Pons (tissue), 1 donor: ENCODE measurements around the gene POC1A.

Source experiments
- DNase-seq: peaks from one replicate; pipeline ENCODE4 v3.0.0-alpha.2; 2016; ENCODE audit warnings: low spot score

The POC1A gene

GRCh38 chr3:52126500-52126899, 27.7 kb downstream of the POC1A start:
- DNase-seq = no peak

GRCh38 chr3:52126036-52126435, 28.2 kb downstream of the POC1A start:
- no peak for DNase-seq

DNA sequence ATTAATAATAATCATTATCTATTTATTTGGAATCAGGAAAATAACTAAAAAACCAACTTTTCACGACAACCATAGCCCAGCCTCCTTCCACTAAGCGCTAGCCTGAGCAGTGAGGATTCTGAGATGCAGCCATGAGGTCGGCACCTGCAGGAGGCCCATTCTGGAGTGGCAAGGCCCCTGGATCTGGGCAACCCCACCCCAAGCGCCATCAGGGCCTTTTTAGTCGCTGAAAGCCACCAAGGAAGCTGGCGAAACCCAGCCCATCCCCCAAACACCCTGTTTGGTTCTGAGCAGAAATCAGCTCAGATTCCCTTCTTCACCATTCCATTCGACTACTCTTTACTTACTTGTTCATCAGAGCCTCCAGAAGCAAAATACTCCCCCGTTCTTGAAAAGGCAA, 29.5 kb downstream of the POC1A start:
- DNase-seq = no peak

GRCh38 chr3:52124126-52124525, 30.1 kb downstream of the POC1A start:
- no peak for DNase-seq

DNA sequence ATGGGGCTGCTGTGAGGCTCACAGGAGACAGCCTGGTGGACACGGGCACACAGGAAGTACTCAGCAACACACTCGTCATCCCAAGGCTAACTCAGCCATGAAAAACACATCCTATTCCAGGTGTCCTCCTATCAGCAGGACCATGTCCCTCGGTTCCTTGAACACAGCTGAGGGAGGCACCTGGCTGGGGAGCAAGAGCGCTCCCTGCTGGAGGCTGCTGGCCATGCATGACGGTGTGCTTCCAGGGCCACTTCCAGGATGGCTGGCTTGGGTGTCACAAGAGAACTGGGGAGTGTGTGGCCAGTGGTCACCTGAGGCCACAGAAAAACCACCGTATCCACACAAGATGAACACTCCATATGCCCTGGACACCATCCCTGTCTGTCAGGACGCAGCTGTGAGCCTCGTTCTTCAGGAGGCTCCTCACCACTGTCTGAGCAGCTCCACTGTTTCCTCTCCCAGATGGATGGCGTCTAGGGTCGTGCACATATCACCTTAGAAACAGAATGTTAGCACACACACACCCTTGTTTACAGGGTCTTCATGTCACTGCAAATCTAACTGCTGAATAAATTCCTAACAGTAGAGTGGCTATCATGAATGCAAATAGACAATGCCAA, 31.0 kb downstream of the POC1A start:
- DNase-seq = peak; percentile 85

DNA sequence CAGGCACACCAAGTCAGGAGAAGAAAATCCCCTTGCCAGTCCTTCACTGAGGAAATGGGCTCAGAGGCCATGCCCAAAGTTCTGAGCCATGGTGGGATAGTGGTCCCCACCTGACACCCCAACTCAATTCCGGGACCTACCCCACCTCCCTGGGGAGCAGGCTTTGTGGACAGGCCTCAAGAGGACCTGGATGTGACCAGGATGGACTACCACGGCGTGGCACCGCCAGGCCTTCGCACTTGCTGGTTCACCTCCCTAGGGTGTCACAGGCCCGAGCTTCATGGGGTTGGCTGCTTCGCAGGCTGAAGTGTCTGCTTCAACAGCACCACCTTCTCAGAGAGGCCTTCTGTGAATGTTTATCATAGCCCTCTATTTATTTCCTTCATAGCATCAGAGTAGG, 31.7 kb downstream of the POC1A start:
- DNase-seq = no peak

- peak; percentile 75 for DNase-seq
Measured at GRCh38 chr3:52121813-52122212, 32.4 kb downstream of the POC1A start.

- DNase-seq = peak; percentile 70
Measured at GRCh38 chr3:52121464-52121805, 32.8 kb downstream of the POC1A start.

DNA sequence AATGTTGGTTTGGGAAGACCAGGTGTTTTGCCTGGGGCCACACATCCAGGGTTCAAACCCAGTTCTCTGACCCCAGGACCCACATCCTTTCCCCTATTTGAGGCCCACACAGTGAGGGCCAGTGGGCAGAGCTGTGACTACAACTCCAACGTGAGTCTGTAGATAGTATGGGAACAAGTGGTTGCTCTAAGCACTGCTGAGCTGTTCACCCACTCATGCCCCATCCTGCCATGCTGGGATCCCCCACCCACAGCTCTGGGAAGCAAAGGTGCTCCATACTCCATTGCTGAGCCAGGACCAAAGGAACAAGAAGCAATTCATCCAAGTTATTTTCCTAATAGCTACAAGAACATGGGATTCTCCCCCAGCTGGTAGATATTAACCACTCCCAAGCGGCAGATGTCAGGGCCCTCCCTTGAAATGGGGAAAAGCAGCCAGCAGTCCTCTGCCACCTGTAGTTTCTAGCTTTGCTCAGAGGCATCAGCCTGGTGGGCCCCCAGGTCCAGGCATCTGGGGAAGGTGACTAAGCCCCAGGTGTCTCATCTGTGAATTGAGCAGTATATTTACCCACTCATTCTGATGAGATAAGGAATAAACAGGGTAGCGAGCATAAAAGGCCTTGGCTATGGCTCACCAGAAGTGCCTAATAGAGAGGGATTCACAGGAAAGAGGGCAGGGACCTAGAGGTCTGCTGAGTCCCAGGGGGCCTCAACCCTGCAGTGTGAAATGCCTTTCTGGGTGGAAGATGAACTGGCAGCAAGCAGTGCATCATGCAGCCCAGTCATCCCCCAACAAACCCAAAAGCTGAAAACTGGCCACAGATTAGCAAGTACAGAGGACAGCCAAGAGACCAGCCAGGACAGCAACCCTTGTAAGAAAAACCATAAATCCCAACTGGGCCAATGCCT, 33.4 kb downstream of the POC1A start:
- DNase-seq = no peak

- DNase-seq = no peak
Measured at GRCh38 chr3:52119826-52120225, 34.4 kb downstream of the POC1A start.

GRCh38 chr3:52119099-52119498, 35.1 kb downstream of the POC1A start:
- no peak for DNase-seq

- peak; percentile 90 for DNase-seq
Measured at GRCh38 chr3:52118156-52118875, 35.9 kb downstream of the POC1A start.

DNA sequence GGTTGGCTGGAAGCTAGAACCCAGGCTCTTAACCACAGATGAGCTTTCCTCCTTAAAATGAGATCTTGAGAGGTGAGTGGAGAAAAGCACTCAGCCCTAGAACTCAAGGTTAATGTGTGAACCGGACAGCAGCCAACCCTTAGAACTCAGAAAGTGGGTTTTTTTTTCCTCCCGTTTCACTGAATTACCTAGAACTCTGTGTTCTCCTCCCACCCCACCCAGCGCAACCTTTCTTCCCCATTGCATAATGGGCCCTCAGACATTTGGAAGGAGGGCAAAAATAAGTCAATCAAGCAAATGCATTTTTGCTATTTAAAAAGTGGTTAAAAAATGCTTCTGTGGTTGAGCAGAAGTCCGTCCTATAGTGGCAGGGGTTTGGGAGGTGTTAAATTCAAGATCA, 36.7 kb downstream of the POC1A start:
- DNase-seq = no peak

DNA sequence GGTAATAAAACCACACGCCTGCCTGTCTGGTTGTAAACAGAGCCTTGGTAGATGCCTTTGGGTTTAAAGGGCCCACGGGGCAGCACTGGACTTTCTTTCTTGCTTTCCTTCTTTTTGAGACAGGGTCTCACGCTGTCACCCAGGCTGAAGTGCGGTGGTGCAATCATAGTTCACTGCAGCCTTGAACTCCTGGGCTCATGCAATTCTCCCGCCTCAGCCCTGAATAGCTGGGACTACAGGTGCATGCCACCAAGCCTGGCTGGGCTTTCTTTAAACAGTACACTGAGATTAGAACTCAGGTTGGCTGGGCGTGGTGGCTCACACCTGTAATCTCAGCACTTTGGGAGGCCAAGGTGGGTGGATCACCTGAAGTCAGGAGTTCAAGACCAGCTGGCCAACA, 42.2 kb downstream of the POC1A start:
- DNase-seq = no peak

- no peak for DNase-seq
Measured at GRCh38 chr3:52110502-52110901, 43.7 kb downstream of the POC1A start.

DNA sequence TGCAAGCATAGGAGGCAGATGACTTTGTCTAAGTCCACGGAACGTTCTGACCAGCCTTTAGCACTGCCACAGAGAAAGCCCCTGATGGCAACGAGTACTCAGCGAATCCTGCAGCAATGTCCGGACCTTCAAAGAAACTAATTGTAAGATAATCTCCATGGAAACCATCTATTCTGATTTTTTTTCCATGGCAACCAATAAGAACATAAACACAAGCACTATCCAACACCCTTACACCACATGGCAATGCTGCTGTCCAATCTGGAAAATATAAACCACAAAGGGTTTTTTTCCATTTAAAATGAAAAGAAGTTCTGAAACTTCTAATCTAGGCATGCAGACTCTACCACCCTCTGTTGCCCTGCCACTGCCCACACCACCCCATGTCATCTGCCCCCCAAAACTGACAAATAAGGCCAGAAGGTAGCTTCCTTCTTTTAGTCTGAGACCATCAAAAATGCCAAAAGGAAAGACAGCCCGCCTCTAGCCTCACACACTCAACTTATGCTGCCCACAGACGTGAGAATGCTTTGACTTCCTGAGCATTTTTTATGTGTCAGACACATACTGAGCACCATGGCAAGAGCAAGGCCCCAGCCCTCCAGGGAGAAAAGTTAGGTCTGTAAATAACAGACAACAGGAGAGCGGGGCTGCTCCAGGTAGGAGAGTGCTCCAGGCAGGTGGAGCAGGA, 44.5 kb downstream of the POC1A start:
- no peak for DNase-seq

DNA sequence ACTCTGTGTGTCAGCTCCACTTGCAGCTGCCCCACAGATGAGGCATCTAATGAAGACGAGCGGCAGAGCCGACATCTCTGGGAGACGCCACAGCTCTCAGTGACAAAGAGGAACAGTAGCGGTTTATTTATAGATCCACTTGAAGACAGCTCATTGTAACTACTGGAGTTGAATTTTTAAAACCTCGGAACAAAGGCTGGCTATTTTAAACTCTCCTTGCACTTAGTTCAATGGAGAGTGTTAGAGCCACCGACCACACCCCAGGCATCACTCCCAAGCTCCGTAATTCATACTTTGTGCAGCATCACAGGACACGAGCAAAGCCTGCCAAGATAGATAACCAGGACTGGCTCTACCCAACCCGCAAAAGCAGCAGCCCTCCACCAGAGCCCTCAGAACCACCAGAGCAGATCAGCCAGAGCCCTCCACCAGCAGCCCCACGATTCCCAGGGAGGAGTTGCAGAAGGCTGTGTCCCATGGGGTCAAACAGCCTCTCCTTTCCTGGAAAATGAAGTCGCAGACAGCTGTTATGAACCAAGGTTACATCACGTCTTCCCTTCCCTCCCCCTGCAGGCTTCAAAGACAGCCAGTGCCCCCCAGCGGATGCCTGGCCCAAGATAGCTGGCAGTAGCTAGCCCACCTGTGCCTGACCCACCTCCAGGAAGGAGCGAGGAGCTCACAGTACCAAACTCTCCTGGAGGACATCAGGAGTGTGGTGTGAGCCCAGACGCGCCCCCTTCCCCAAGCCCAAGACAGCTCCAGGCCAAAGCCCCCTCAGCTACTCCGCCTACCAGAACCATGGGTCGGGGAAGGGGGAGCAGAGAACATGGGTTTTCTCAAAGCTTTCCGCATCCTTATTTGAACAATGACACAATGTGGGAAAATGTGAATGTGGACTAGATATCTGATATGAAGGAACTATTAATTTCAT, 45.7 kb downstream of the POC1A start:
- peak; percentile 91 for DNase-seq

DNA sequence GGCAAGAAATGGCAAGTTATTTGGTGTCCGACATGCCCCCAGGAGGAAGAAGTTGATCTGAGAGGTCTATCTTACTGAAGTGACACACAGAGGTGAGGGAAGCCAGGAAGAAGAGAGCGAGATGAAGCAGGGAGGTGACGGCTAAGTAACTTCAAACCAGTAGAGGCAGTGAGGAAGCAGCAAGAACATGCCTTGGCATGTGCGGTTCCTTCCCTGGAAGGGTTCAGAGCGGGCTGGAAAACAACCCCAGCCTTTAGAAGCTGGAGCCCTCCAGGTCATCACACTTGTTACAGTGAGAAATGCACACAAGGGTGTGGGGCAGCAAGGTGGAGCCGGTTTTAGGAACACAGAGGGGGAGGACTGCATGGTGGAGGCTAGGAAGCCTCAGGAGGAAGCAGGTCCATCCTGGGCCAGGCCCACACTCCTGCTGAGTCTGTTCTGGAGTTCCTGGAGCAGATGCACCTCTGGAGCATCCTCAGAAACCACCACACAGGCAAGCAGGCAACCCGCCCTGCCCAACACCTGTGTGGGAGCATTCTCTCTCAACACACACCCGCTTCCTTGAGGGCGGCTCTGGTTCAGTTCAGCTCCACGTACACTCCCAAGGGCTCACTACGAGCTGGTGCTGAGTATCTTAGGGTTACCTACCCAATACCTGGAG, 47.1 kb downstream of the POC1A start:
- DNase-seq = no peak

GRCh38 chr3:52104684-52105640, 49.3 kb downstream of the POC1A start:
- DNase-seq = no peak

GRCh38 chr3:52102934-52103333, 51.3 kb downstream of the POC1A start:
- DNase-seq = no peak
